Measurements from ENCODE around the gene TBKBP1.
A peak's percentile ranks its signal among the peaks of the same experiment; 100 is the strongest.

The TBKBP1 gene

GRCh38 chr17:47650525-47651522 is 43.1 kb upstream of the TBKBP1 start (continued):
- TF ChIP-seq CTCF (tag by site-specific recombination; IDR thresholded peaks at IDR 0.05) (no peak; the same call in 1 of the 2 replicates), ZNF639 (tag by site-specific recombination; IDR thresholded peaks at IDR 0.05) (no peak), PRDM10 (tag by site-specific recombination; IDR thresholded peaks at IDR 0.05) (peak; percentile 55; the same call in 1 of the 2 replicates), ZNF433 (tag by site-specific recombination; IDR thresholded peaks at IDR 0.05; ENCODE audit: low read depth) (no peak), INSM2 (tag by site-specific recombination; IDR thresholded peaks at IDR 0.05) (0 out of 2 replicates have a peak, but pooled peaks have one; percentile 26), KLF8 (tag by site-specific recombination; IDR thresholded peaks at IDR 0.05) (peak; percentile 98), IKZF3 (tag by site-specific recombination; IDR thresholded peaks at IDR 0.05) (no peak), ZNF394 (tag by site-specific recombination; IDR thresholded peaks at IDR 0.05; ENCODE audit: borderline replicate concordance) (no peak), ZNF398 (tag by site-specific recombination; IDR thresholded peaks at IDR 0.05) (peak; percentile 90), ZBTB17 (tag by site-specific recombination; IDR thresholded peaks at IDR 0.05) (peak; percentile 25), ZNF366 (tag by site-specific recombination; conservative IDR thresholded peaks at IDR 0.05) (peak; percentile 96), ZNF610 (tag by site-specific recombination; IDR thresholded peaks at IDR 0.05; ENCODE audit: borderline replicate concordance) (0 out of 2 replicates have a peak, but pooled peaks have one; percentile 21), KLF10 (tag by site-specific recombination; IDR thresholded peaks at IDR 0.05) (peak; percentile 99), GLIS1 (tag by site-specific recombination; IDR thresholded peaks at IDR 0.05) (peak; percentile 55; the same call in 1 of the 2 replicates), ZNF239 (tag by site-specific recombination; IDR thresholded peaks at IDR 0.05) (no peak), ZNF324 (tag by site-specific recombination; IDR thresholded peaks at IDR 0.05) (peak; percentile 20; the same call in 1 of the 2 replicates), YY2 (tag by site-specific recombination; IDR thresholded peaks at IDR 0.05) (no peak), ZNF138 (tag by site-specific recombination; IDR thresholded peaks at IDR 0.05; ENCODE audit: borderline replicate concordance) (no peak), PATZ1 (tag by site-specific recombination; IDR thresholded peaks at IDR 0.05) (peak; percentile 95), ZNF629 (tag by site-specific recombination; IDR thresholded peaks at IDR 0.05) (peak; percentile 29; the same call in 1 of the 2 replicates), ZFP3 (tag by site-specific recombination; IDR thresholded peaks at IDR 0.05; ENCODE audit: low read depth) (no peak), TCF7L2 (IDR thresholded peaks at IDR 0.05; ENCODE audit: borderline replicate concordance, low read depth, low read length) (no peak), ZNF776 (tag by site-specific recombination; IDR thresholded peaks at IDR 0.05; ENCODE audit: borderline replicate concordance) (no peak), ZBTB21 (tag by site-specific recombination; IDR thresholded peaks at IDR 0.05) (peak; percentile 19; the same call in 1 of the 2 replicates), GLIS2 (tag by site-specific recombination; IDR thresholded peaks at IDR 0.05) (peak; percentile 76), ZNF830 (tag by site-specific recombination; IDR thresholded peaks at IDR 0.05; ENCODE audit: low read depth) (no peak)
